NCI-H82 (cell line): ENCODE results near the gene HSPB7.

Source experiments
- DNase-seq: peaks from one replicate; lab custom pipeline; 2025; lab: John Stamatoyannopoulos, UW

Gene HSPB7

GRCh38 chr1:15975805-15976680 is 41.8 kb downstream of the HSPB7 start, which contains the start of gene ZBTB17:
Gene ZBTB17 (minus strand): TSS chr1:15976101. CDS start chr1:15948495, 27,606 bp downstream.
- peak; percentile 97 for DNase-seq

GRCh38 chr1:15975358-15975804 is 42.5 kb downstream of the HSPB7 start:
- peak; percentile 76 for DNase-seq

- no peak for DNase-seq
These were observed 43.0 kb downstream of the HSPB7 start for GRCh38 chr1:15974855-15975254.

- DNase-seq: peak; percentile 28
These were observed 44.1 kb downstream of the HSPB7 start for GRCh38 chr1:15973772-15974171.

GRCh38 chr1:15972409-15972808 is 45.4 kb downstream of the HSPB7 start:
- no peak for DNase-seq

GRCh38 chr1:15970911-15971310 is 46.9 kb downstream of the HSPB7 start:
- DNase-seq: no peak

GRCh38 chr1:15969321-15969880 is 48.4 kb downstream of the HSPB7 start:
- no peak for DNase-seq

- no peak for DNase-seq
These were observed 49.7 kb downstream of the HSPB7 start for GRCh38 chr1:15968172-15968571.

GRCh38 chr1:15966956-15967344 is 50.9 kb downstream of the HSPB7 start:
- no peak for DNase-seq

- no peak for DNase-seq
These were observed 51.5 kb downstream of the HSPB7 start for GRCh38 chr1:15966081-15966955.

GRCh38 chr1:15965228-15965767 is 52.5 kb downstream of the HSPB7 start:
- DNase-seq: no peak
